Retinal pigment epithelial cell (primary cell): ENCODE results near the gene CLSTN2.

Experiments
- DNase-seq: peaks from one replicate; pipeline ENCODE4 v3.0.0-alpha.2; 2010; ENCODE audit warnings: low read depth
- H3K4me3 ChIP-seq: 2 replicates; pipeline ENCODE4 v1.5.1; 2011; ENCODE audit warnings: mild to moderate bottlenecking, low read length, control low read depth, moderate library complexity
- TF ChIP-seq, protein P1 (sequence below): conservative IDR thresholded peaks from 2 replicates; pipeline ENCODE4 v1.5.1; 2011; ENCODE audit warnings: low read depth, low read length, control low read depth, inconsistent platforms

The CLSTN2 gene

DNA sequence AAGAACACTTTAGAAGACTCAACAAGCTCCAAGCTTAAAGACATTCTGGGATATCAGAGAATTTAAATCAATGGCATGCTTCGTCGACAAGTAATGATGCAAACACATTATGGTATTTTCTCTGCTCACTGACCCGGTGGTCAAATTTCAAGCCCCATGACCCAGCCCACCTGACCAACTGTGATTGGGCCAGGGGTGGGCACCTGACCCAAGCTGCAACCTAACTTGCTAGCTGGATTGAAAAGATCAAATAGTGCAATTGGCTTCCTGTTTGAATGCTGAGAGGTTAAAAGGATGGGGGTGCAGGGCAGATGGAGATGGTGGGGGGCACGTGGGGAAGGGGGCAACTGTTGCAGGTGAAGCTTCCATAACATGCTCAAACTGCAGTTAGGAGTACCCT is 250.4 kb downstream of the CLSTN2 start:
- DNase-seq, result no peak
- TF ChIP-seq, protein P1, sequence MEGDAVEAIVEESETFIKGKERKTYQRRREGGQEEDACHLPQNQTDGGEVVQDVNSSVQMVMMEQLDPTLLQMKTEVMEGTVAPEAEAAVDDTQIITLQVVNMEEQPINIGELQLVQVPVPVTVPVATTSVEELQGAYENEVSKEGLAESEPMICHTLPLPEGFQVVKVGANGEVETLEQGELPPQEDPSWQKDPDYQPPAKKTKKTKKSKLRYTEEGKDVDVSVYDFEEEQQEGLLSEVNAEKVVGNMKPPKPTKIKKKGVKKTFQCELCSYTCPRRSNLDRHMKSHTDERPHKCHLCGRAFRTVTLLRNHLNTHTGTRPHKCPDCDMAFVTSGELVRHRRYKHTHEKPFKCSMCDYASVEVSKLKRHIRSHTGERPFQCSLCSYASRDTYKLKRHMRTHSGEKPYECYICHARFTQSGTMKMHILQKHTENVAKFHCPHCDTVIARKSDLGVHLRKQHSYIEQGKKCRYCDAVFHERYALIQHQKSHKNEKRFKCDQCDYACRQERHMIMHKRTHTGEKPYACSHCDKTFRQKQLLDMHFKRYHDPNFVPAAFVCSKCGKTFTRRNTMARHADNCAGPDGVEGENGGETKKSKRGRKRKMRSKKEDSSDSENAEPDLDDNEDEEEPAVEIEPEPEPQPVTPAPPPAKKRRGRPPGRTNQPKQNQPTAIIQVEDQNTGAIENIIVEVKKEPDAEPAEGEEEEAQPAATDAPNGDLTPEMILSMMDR, result no peak
- H3K4me3 ChIP-seq, result no peak overlapping the region

DNA sequence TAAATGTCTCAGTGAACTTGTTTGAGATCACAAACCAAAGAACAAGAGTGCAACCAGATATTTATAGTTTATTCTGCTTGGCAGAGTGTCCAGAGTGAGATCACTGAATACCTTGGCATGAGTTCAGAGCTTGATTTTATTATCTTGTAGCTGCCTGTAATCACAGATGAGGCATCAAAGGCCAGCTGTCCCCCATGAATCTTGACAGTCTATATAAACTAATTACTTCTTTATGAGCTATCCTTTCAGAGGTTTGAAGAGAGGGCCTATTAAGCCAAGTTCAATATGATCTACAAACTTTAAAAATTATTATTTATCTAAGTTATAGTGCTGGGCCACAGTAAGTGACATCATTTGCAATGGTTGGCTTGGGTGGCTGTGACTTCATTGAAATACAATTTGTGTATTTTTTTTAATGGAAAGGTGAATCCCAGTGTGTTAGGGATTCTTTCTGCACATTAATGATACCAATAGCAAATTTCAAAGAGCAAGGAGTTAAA is 251.5 kb downstream of the CLSTN2 start:
- DNase-seq, result no peak
- no peak overlapping the region for H3K4me3 ChIP-seq
- TF ChIP-seq, protein P1, result no peak

DNA sequence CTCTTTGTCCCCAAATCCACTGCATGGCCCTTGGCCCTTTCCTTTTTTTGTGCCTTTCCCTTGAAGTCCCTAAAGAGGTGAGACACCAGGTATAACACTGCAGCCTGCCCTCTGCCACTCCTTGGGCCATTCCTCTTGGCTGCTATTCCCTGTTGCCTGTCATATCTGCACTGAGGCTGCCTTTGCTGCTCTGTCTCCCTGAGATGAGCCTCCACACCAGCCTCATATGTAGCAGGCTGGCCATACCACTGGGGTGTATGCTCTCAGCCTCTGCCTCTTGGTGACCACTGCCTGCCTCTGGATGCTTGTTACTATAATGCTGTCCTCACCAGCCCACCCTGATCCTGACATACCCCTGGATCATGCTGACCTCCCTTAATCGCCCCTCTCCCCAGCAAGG is 252.0 kb downstream of the CLSTN2 start:
- TF ChIP-seq, protein P1, result no peak
- DNase-seq, result no peak
- H3K4me3 ChIP-seq, result no peak overlapping the region

DNA sequence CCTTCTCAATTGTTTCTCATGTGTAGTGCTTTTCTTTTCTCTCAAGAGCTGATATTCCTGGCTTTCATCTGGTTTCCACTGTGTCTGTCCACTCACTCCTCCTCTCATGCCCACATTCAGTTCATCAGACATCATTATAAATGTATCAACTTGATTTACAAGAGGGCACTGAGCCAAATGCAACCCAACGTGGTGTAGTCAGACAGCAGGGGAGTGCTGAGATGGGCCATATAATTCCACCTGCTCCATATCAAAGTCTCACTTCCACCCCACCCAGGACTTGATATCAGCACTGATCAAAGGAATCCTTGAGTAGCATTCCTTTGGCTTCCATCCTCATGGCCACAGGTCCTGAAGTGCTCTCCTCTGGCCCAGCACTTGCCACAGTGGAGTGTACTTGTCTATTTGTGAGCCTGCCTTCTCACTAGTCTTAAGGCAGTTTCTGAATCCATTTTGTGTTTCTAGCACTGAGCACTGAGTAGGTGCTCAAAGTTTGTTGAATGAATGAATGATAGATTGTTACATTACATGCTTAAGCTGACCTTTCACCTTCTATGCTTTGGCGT is 252.8 kb downstream of the CLSTN2 start:
- TF ChIP-seq, protein P1, result no peak
- no peak overlapping the region for H3K4me3 ChIP-seq
- no peak for DNase-seq

DNA sequence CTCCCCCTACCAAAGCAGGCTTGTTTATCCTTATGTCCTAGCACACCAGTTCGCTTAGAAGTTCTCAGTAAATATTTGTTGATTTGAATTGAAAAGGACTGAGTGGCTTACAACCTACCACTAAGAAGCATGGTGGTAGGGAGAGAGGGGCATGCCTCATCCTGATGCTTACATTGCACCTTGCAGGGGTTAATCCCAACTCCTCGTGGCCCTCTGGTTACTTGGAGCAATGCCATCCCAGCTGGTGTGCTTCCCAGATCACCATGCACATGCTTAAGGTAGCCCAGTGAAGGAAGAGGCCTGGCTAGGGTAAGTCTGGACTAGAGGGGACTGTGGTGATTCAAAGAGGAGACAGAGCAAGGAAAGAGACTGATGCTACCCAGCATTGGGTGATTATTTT is 253.3 kb downstream of the CLSTN2 start:
- no peak for DNase-seq
- H3K4me3 ChIP-seq, result no peak overlapping the region
- TF ChIP-seq, protein P1, result no peak

DNA sequence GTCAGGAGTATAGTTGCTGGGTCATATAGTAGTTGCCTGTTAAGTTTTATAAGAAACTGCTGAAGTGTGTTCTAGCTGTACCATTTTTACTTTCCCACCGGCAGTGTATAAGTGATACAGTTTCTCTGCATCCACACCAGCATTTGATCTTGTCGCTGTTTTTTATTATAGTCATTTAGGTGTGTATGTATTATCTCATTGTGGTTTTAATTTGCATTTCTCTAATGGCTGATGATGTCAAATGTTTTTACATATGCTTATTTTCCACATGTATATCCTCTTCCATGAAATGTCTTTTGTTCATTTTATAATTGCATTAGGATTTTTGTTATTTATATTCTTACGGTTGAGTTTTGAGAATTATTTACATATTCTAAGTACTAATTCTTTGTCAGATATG is 254.3 kb downstream of the CLSTN2 start:
- no peak for DNase-seq
- H3K4me3 ChIP-seq, result no peak overlapping the region
- TF ChIP-seq, protein P1, result no peak

DNA sequence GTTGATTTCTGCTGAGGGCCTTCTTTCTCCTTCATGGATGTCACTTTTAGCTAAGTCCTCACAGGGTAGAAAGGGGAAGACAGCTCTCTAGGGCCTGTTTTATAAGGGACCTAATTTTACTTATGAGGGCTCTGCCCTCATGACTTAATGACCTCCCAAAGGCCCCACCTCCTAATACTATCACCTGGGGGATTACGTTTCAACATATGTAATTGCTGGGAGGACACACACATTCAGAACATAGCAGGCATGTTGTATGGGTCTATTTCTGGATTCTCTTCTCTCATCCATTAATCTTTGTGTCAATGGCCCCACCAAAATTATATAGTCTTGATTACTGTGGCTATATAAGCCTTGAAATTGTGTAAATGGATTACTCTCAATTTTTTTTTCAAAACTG is 255.0 kb downstream of the CLSTN2 start:
- no peak overlapping the region for H3K4me3 ChIP-seq
- TF ChIP-seq, protein P1, result no peak
- DNase-seq, result no peak
